Measurements from ENCODE around the gene LNPEP. TPM values are rescaled to one million over a fixed set of nuclear protein-coding genes. Genes with fewer than 3 reads are reported as not detected.

LNPEP gene
- total and polyA plus RNA-seq, 2 of the 13 experiments (the other 11 are each of a cell fraction or from before 2014, with no cell fraction given): 8.0 to 16.9 TPM

GRCh38 chr5:96935559-96936430, at the start of gene LNPEP (continued):
- TF ChIP-seq BRF2 (CRISPR knock-in tag; IDR thresholded peaks at IDR 0.05) (0 out of 2 replicates have a peak, but pooled peaks have one; percentile 27), TFDP1 (CRISPR knock-in tag; IDR thresholded peaks at IDR 0.05; ENCODE audit: borderline replicate concordance) (peak; percentile 87; the same call in 1 of the 2 replicates), KLF13 (CRISPR knock-in tag; IDR thresholded peaks at IDR 0.05) (no peak), SOX5 (CRISPR knock-in tag; IDR thresholded peaks at IDR 0.05; ENCODE audit: borderline replicate concordance) (peak; percentile 49; the same call in 1 of the 2 replicates), SKIL (CRISPR knock-in tag; IDR thresholded peaks at IDR 0.05; ENCODE audit: borderline replicate concordance) (peak; percentile 69), ZFP36L2 (CRISPR knock-in tag; IDR thresholded peaks at IDR 0.05) (0 out of 2 replicates have a peak, but pooled peaks have one; percentile 69), ZNF550 (CRISPR knock-in tag; IDR thresholded peaks at IDR 0.05; ENCODE audit: borderline replicate concordance) (no peak), PCBP1 (IDR thresholded peaks at IDR 0.05; ENCODE audit: borderline replicate concordance, low read depth, low read length) (peak; percentile 79; the same call in 1 of the 2 replicates), ZNF747 (CRISPR knock-in tag; IDR thresholded peaks at IDR 0.05; ENCODE audit: borderline replicate concordance) (peak; percentile 67; the same call in 1 of the 2 replicates), ZNF784 (CRISPR knock-in tag; IDR thresholded peaks at IDR 0.05; ENCODE audit: borderline replicate concordance) (no peak; the same call in 1 of the 2 replicates), IKZF5 (CRISPR knock-in tag; IDR thresholded peaks at IDR 0.05) (peak; percentile 82), MTERF4 (CRISPR knock-in tag; IDR thresholded peaks at IDR 0.05) (no peak), PHF5A (CRISPR knock-in tag; IDR thresholded peaks at IDR 0.05; ENCODE audit: low read depth, unreplicated experiment) (no peak), HMGXB4 (CRISPR knock-in tag; IDR thresholded peaks at IDR 0.05; ENCODE audit: borderline replicate concordance in 1 of 2, low read depth in 1 of 2) (peak; percentile 81 to 87; a peak in 3 of 4 replicates), ZFP90 (CRISPR knock-in tag; IDR thresholded peaks at IDR 0.05; ENCODE audit: borderline replicate concordance) (no peak; the same call in 1 of the 2 replicates), KLF12 (CRISPR knock-in tag; IDR thresholded peaks at IDR 0.05; ENCODE audit: borderline replicate concordance) (peak; percentile 80), ZSCAN31 (CRISPR knock-in tag; IDR thresholded peaks at IDR 0.05; ENCODE audit: low read depth) (peak; percentile 96)

Data from HepG2 (cell line).